B cell (primary cell): Measurements from ENCODE around the gene CEP131.

ENCODE experiments used
- EZH2 ChIP-seq: IDR thresholded peaks from 2 replicates; pipeline ENCODE4 v1.6.1; 2012; ENCODE audit warnings: borderline replicate concordance, low read depth, mild to moderate bottlenecking, moderate library complexity, low read length; ENCODE audit not compliant: insufficient read depth, poor library complexity, severe bottlenecking
- TF ChIP-seq, protein P1 (sequence below): fragments of 200-600 bp; IDR thresholded peaks from one replicate; pipeline ENCODE4 v1.8.0; 2022; ENCODE audit warnings: antibody characterized with exemption, mild to moderate bottlenecking

DNA sequence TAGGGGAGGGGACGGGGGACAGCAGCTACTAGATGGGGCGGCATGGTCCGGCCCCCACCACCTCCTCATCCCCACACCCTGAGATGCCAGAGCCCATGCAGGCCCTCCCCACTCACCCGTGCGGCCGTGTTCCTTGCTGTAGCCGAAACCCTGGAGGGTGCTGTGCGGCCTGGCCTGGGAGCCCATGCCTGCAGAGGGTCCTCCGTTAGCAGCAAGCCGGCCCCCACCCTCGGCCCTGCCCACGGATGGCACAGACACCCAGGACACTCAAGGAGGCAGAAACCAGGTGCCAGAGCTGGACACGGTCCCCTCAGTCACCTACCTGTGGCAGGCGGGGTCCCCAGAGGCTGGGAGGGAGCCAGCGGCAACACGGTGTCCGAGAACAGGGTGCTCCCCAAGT, 10.6 kb upstream of the CEP131 start:
- TF ChIP-seq, protein P1, sequence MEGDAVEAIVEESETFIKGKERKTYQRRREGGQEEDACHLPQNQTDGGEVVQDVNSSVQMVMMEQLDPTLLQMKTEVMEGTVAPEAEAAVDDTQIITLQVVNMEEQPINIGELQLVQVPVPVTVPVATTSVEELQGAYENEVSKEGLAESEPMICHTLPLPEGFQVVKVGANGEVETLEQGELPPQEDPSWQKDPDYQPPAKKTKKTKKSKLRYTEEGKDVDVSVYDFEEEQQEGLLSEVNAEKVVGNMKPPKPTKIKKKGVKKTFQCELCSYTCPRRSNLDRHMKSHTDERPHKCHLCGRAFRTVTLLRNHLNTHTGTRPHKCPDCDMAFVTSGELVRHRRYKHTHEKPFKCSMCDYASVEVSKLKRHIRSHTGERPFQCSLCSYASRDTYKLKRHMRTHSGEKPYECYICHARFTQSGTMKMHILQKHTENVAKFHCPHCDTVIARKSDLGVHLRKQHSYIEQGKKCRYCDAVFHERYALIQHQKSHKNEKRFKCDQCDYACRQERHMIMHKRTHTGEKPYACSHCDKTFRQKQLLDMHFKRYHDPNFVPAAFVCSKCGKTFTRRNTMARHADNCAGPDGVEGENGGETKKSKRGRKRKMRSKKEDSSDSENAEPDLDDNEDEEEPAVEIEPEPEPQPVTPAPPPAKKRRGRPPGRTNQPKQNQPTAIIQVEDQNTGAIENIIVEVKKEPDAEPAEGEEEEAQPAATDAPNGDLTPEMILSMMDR, result no peak
- no peak for TF ChIP-seq EZH2
